Globus pallidus (tissue), 1 donor: ENCODE data around the gene PRODH2.
"Not testable (repeated sequence)": the region's sequence is repeated elsewhere in the genome, so short reads cannot be mapped to it uniquely, and the experiment has no call there.

Experiments
- DNase-seq: peaks from one replicate; pipeline ENCODE4 v3.0.0-alpha.2; 2015; ENCODE audit warnings: low spot score

PRODH2 gene

GRCh38 chr19:35781650-35782049 is 31.0 kb downstream of the PRODH2 start:
- no peak for DNase-seq

GRCh38 chr19:35780717-35781116 is 31.9 kb downstream of the PRODH2 start:
- no peak for DNase-seq

- no peak for DNase-seq
These were observed 32.6 kb downstream of the PRODH2 start for GRCh38 chr19:35780058-35780457.

- no peak for DNase-seq
These were observed 33.6 kb downstream of the PRODH2 start for GRCh38 chr19:35779033-35779432.

GRCh38 chr19:35777961-35778360 is 34.7 kb downstream of the PRODH2 start:
- DNase-seq: no peak

GRCh38 chr19:35777086-35777841 is 35.4 kb downstream of the PRODH2 start:
- DNase-seq: peak; percentile 79

- peak; percentile 20 for DNase-seq
These were observed 36.4 kb downstream of the PRODH2 start for GRCh38 chr19:35776102-35776788.

GRCh38 chr19:35775298-35776101 is 37.1 kb downstream of the PRODH2 start, which contains the start of gene ARHGAP33:
Gene ARHGAP33, plus strand, starts transcription at chr19:35775564. Its CDS starts 95 bp downstream, at chr19:35775659.
- peak; percentile 97 for DNase-seq

- DNase-seq: no peak
These were observed 37.7 kb downstream of the PRODH2 start for GRCh38 chr19:35775046-35775297.

- DNase-seq: no peak
These were observed 38.2 kb downstream of the PRODH2 start for GRCh38 chr19:35774274-35775045.

- DNase-seq: no peak
These were observed 39.4 kb downstream of the PRODH2 start for GRCh38 chr19:35773020-35773806.

- DNase-seq: not testable (repeated sequence)
These were observed 40.3 kb downstream of the PRODH2 start for GRCh38 chr19:35772362-35772761.

GRCh38 chr19:35768082-35768421 is 44.6 kb downstream of the PRODH2 start:
- no peak for DNase-seq

GRCh38 chr19:35767288-35768081 is 45.2 kb downstream of the PRODH2 start:
- DNase-seq: no peak

- no peak for DNase-seq
These were observed 46.0 kb downstream of the PRODH2 start for GRCh38 chr19:35766571-35767104.

- no peak for DNase-seq
These were observed 48.0 kb downstream of the PRODH2 start for GRCh38 chr19:35764432-35765315.

GRCh38 chr19:35760711-35761349 is 51.8 kb downstream of the PRODH2 start:
- DNase-seq: no peak

- no peak for DNase-seq
These were observed 52.9 kb downstream of the PRODH2 start for GRCh38 chr19:35759697-35760096.
